H1 (cell line): ENCODE data around the gene CCDC91. TPM values are rescaled to one million over a fixed set of nuclear protein-coding genes. Genes with fewer than 3 reads are reported as not detected.

Source experiments
- BACH1 ChIP-seq: IDR thresholded peaks from 2 replicates; pipeline ENCODE4 v1.6.1; 2012; ENCODE audit warnings: low read length, improper control_type of control experiment
- BCL11A ChIP-seq, 2 experiments: IDR thresholded peaks; one replicate each; pipeline ENCODE4 v1.6.1; 2011; ENCODE audit warnings: low read depth in 2 of 2, low read length in 2 of 2, mild to moderate bottlenecking in 2 of 2
- BRCA1 ChIP-seq: IDR thresholded peaks from 2 replicates; pipeline ENCODE4 v1.6.1; 2012; ENCODE audit warnings: low read depth, low read length, improper control_type of control experiment
- CEBPB ChIP-seq: IDR thresholded peaks from 2 replicates; pipeline ENCODE4 v1.6.1; 2012; ENCODE audit warnings: low read depth, low read length
- GABPA ChIP-seq: IDR thresholded peaks from 2 replicates; pipeline ENCODE4 v1.6.1; 2011; ENCODE audit warnings: mild to moderate bottlenecking, low read length, moderate library complexity, borderline replicate concordance; ENCODE audit not compliant: insufficient read depth
- GTF2F1 ChIP-seq: IDR thresholded peaks from 2 replicates; pipeline ENCODE4 v1.6.1; 2012; ENCODE audit warnings: low read depth, low read length, improper control_type of control experiment, borderline replicate concordance
- HDAC6 ChIP-seq: IDR thresholded peaks from one replicate; pipeline ENCODE4 v1.7.1; 2012; ENCODE audit warnings: low read depth, mild to moderate bottlenecking, inconsistent platforms, low read length, moderate library complexity
- KDM4A ChIP-seq: IDR thresholded peaks from one replicate; pipeline ENCODE4 v1.7.1; 2012; ENCODE audit warnings: low read depth, mild to moderate bottlenecking, moderate library complexity, low read length, inconsistent platforms; ENCODE audit not compliant: severe bottlenecking
- NANOG ChIP-seq: IDR thresholded peaks from 2 replicates; pipeline ENCODE4 v1.6.1; 2011; ENCODE audit warnings: low read length, low read depth, mild to moderate bottlenecking, inconsistent platforms; ENCODE audit not compliant: insufficient read depth, poor library complexity, severe bottlenecking
- NRF1 ChIP-seq: IDR thresholded peaks from 2 replicates; pipeline ENCODE4 v1.6.1; 2011; ENCODE audit warnings: mild to moderate bottlenecking, low read depth, low read length, improper control_type of control experiment
- RAD21 ChIP-seq, 2 experiments: IDR thresholded peaks in 1 of 2; conservative IDR thresholded peaks in 1 of 2; 2 replicates each; pipeline ENCODE4 v1.6.1; 2011; ENCODE audit warnings: low read depth in 2 of 2, low read length in 2 of 2, improper control_type of control experiment in 1 of 2, inconsistent platforms in 1 of 2, mild to moderate bottlenecking in 1 of 2, moderate library complexity in 1 of 2
- RBBP5 ChIP-seq: IDR thresholded peaks from 2 replicates; pipeline ENCODE4 v1.7.1; 2012; ENCODE audit warnings: low read depth, mild to moderate bottlenecking, inconsistent platforms, low read length, moderate library complexity, borderline replicate concordance
- RXRA ChIP-seq: IDR thresholded peaks from 2 replicates; pipeline ENCODE4 v1.6.1; 2011; ENCODE audit warnings: low read depth, mild to moderate bottlenecking, low read length, moderate library complexity; ENCODE audit not compliant: insufficient read depth
- SIN3A ChIP-seq, 2 experiments: IDR thresholded peaks in 1 of 2; conservative IDR thresholded peaks in 1 of 2; 2 replicates each; pipeline ENCODE4 v1.6.1; 2011 to 2012; ENCODE audit warnings: low read length in 2 of 2, improper control_type of control experiment in 1 of 2, low read depth in 1 of 2, mild to moderate bottlenecking in 1 of 2
- SIRT6 ChIP-seq: IDR thresholded peaks from one replicate; pipeline ENCODE4 v1.7.1; 2012; ENCODE audit warnings: low read length, inconsistent platforms
- SIX5 ChIP-seq: IDR thresholded peaks from 2 replicates; pipeline ENCODE4 v1.6.1; 2011; ENCODE audit warnings: mild to moderate bottlenecking, low read depth, low read length
- SP1 ChIP-seq: IDR thresholded peaks from 2 replicates; pipeline ENCODE4 v1.6.1; 2011; ENCODE audit warnings: low read depth, low read length
- SP2 ChIP-seq: IDR thresholded peaks from 2 replicates; pipeline ENCODE4 v1.6.1; 2012; ENCODE audit warnings: mild to moderate bottlenecking, low read length, inconsistent platforms
- SP4 ChIP-seq: IDR thresholded peaks from 2 replicates; pipeline ENCODE4 v1.6.1; 2012; ENCODE audit warnings: low read length, inconsistent platforms
- TAF7 ChIP-seq: optimal IDR thresholded peaks from 2 replicates; pipeline ENCODE3; 2011; ENCODE audit warnings: low read depth, mild to moderate bottlenecking, inconsistent platforms, low read length, moderate library complexity, borderline replicate concordance
- YY1 ChIP-seq: IDR thresholded peaks from 2 replicates; pipeline ENCODE4 v1.6.1; 2011; ENCODE audit warnings: low read depth, mild to moderate bottlenecking, low read length
- ZNF274 ChIP-seq: IDR thresholded peaks from 2 replicates; pipeline ENCODE4 v1.7.0; 2012; ENCODE audit warnings: low read length, borderline replicate concordance; ENCODE audit errors: extremely low read depth
- polyA plus RNA-seq, 7 experiments: library from polyadenylated mRNA; depleted of rRNA in 3 of 7; stranded (reverse) in 5 of 7; unstranded in 2 of 7; fragments of >200 nt in 5 of 7; fragments of 200-250 nt in 2 of 7; gene quantifications; 1 replicate in 5 of 7; 2 replicates in 1 of 7; 4 replicates in 1 of 7; pipeline versions ENCODE4 v1.2.1 to v1.2.3, GENCODE V29; 2011 to 2013; ENCODE audit warnings: missing spikeins in 2 of 7, mixed read lengths in 2 of 7
- total RNA-seq: library from RNA; stranded (reverse); fragmentation: NEBNext Ultra II Directional; extraction: Animal tissue kit (Norgen Biotek cat#: 25700); gene quantifications from 2 replicates; pipeline ENCODE4 v1.2.1, GENCODE V29; 2021
- TF ChIP-seq, protein P1 (sequence below): IDR thresholded peaks from 2 replicates; pipeline ENCODE4 v1.6.1; 2012; ENCODE audit warnings: low read length, inconsistent platforms

CCDC91 gene
- total and polyA plus RNA-seq, 2 of the 8 experiments (the other 6 are each of a cell fraction or from before 2014, with no cell fraction given), result 8.6 to 23.1 TPM

DNA sequence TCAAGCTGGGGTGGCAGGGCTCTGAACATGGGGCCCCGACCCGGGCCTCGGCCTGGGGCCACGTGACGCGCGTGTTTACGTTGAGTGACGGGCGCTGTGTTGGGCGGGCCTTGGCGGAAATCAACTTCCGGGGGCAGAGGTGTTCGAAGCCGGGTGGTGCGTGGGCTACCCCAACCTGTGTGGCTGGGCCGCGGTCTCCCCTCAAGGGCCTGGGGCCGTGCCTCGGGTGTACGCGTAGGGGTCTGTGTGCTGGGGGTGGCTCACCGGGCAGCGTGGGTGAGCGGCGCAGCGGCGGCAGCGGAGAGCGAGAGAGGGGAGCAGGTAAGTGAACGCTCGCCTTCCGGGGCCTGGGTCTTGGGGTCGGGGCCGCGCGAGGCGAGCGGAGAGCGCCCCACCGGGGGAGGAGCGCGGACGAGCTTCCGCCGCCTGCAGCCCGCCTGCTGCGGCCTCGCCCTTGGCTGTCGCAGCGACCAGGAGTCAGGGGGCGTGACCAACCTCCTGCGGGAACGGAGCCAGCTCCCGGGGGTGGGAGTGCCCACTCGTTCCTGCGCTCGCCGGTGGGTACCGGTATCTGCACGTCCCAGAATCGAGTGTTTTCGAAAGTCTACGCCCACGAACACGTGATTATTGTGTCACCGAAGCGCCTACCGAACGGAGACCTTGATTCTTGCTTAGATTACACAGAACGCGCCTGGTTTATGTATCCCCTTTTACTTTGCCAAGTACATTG lies at the start of gene CCDC91 (continued):
- TF ChIP-seq GABPA (peak; percentile 84; the same call in 1 of the 2 replicates), SIN3A (conservative IDR thresholded peaks at IDR 0.05 in 1 of 2, IDR thresholded peaks at IDR 0.05 in 1 of 2; ENCODE audit: low read depth in 1 of 2, low read length in 2 of 2) (0 out of 4 replicates have a peak, but pooled peaks of 1 of the 2 experiments have one; percentile 41), YY1 (no peak), SIRT6 (no peak), SP2 (peak; percentile 11; the same call in 1 of the 2 replicates), SIX5 (no peak), BCL11A (IDR thresholded peaks at IDR 0.05; ENCODE audit: low read depth in 2 of 2, low read length in 2 of 2) (no peak), TAF7 (peak; percentile 34), ZNF274 (no peak), NANOG (no peak), RAD21 (IDR thresholded peaks at IDR 0.05 in 1 of 2, conservative IDR thresholded peaks at IDR 0.05 in 1 of 2; ENCODE audit: low read depth in 2 of 2, low read length in 2 of 2) (no peak; a peak in 1 of 4 replicates), BRCA1 (no peak), BACH1 (peak; percentile 37; the same call in 1 of the 2 replicates), KDM4A (peak; percentile 92), HDAC6 (no peak), SP1 (0 out of 2 replicates have a peak, but pooled peaks have one; percentile 8), GTF2F1 (no peak), RXRA (no peak), RBBP5 (peak; percentile 98), NRF1 (no peak), SP4 (no peak), CEBPB (no peak)
- TF ChIP-seq, protein P1, sequence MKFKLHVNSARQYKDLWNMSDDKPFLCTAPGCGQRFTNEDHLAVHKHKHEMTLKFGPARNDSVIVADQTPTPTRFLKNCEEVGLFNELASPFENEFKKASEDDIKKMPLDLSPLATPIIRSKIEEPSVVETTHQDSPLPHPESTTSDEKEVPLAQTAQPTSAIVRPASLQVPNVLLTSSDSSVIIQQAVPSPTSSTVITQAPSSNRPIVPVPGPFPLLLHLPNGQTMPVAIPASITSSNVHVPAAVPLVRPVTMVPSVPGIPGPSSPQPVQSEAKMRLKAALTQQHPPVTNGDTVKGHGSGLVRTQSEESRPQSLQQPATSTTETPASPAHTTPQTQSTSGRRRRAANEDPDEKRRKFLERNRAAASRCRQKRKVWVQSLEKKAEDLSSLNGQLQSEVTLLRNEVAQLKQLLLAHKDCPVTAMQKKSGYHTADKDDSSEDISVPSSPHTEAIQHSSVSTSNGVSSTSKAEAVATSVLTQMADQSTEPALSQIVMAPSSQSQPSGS, result no peak
